Fibroblast of mammary gland (primary cell): Measurements from ENCODE around the gene C10orf90.
A peak's percentile ranks its signal among the peaks of the same experiment; 100 is the strongest.

Source experiments
- DNase-seq: peaks from one replicate; pipeline ENCODE4 v3.0.0-alpha.2; 2010; ENCODE audit warnings: low read depth
- H3K4me3 ChIP-seq: 2 replicates; pipeline ENCODE4 v1.5.1; 2011; ENCODE audit warnings: low read depth, mild to moderate bottlenecking, low read length, moderate library complexity; ENCODE audit not compliant: control insufficient read depth
- TF ChIP-seq, protein P1 (sequence below): conservative IDR thresholded peaks from 2 replicates; pipeline ENCODE4 v1.5.1; 2011; ENCODE audit warnings: low read depth, low read length, inconsistent platforms; ENCODE audit not compliant: control insufficient read depth, insufficient read depth

Gene C10orf90

DNA sequence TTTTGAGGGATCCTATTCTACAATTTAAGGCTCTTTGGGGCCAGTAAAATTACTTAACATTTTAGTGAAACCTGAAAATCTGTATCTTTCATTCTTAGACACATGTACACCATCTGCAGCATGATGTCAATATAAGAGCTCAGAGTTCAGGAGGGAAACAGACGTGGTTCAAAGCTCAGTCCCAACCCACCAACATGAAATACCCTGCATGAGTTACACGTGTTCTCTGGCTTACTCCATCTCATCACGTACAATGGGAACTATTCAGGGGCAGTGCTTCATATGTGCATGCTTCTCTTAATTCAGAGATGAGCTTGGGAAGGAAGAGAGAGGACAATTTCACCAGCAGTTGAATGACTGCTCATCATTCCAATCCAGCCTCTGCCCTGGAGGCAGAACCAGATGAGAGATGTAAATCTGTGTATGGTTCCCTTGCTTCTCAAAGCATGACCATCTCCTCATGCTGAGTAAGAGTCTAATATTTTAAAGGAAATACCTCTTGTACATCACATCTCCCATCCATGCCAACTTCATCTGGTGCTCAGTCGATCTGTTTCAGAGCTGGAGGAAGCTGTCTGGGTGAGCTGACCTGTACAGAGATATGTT, 253.2 kb downstream of the C10orf90 start:
- H3K4me3 ChIP-seq, result no peak overlapping the region
- no peak for DNase-seq
- TF ChIP-seq, protein P1, sequence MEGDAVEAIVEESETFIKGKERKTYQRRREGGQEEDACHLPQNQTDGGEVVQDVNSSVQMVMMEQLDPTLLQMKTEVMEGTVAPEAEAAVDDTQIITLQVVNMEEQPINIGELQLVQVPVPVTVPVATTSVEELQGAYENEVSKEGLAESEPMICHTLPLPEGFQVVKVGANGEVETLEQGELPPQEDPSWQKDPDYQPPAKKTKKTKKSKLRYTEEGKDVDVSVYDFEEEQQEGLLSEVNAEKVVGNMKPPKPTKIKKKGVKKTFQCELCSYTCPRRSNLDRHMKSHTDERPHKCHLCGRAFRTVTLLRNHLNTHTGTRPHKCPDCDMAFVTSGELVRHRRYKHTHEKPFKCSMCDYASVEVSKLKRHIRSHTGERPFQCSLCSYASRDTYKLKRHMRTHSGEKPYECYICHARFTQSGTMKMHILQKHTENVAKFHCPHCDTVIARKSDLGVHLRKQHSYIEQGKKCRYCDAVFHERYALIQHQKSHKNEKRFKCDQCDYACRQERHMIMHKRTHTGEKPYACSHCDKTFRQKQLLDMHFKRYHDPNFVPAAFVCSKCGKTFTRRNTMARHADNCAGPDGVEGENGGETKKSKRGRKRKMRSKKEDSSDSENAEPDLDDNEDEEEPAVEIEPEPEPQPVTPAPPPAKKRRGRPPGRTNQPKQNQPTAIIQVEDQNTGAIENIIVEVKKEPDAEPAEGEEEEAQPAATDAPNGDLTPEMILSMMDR, result no peak

DNA sequence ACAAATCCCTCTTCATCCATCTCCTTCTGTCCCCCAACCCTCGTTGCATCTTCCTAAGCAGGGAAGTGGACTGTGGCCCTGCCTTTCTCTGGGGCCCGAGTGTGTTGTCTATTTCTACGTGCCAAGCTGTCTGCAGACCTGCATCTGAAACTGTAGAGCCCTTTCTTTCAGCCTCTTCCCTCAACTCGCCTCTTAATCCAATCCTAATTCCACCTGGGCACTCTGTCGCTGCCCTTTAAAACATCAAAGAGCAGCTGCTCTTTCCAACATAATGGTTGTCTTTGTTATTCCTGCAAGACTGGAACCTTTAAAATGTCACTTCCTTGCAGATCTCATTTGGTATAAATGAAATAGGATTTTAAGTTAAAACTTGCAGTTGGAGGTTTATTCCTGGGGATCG, 260.7 kb downstream of the C10orf90 start:
- TF ChIP-seq, protein P1, result no peak
- H3K4me3 ChIP-seq, result no peak overlapping the region
- DNase-seq, result no peak

DNA sequence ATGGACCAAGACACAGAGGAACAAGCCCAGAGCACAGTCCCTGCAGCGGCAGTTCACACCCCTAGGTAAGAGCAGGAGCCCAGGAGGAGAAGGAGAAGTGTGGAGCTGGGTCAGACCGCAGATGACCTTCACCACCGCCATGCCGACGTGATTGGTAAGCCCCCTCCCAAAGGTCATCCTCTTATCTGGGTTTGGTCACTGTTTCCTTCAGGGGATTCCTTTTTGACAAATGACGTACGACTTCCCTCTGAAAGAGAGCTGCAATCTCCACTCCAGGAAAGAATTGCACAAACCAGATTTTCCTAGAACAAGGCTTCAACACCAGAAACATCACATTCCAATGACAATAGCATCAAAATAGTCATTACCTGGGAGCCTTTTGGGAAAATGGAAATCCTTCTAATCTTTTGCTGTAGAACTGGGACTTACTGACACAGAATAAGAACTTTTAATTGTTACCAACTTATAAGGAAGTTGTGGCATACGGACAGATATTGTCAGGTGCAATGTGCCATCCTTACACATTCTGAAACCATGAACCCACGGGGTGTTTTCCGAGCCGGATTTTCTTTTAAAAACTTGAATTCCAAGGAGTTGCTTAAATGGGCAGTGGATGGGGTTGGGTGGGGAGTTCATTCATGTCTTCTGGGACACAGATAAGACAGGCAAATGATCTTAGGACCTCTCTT, 261.4 kb downstream of the C10orf90 start:
- H3K4me3 ChIP-seq, result no peak overlapping the region
- no peak for DNase-seq
- TF ChIP-seq, protein P1, result no peak

DNA sequence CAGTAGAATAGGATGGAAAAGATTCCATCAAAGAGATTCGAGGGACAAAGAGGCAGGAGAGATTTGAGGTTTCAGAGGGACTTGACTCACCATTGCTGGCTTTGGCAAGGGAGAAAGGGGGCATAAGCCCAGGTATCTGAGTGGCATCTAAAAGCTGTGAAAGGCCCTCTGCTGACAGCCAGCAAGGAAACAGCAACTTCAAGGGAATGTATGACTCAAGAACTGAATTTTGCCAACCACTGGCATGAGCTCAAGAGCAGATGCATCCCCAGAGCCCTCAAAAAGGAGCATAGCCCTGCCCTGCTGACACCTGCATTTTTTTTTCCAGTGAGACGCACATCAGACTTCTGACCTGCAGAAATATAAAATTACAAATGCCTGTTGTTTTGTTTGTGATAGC, 262.7 kb downstream of the C10orf90 start:
- TF ChIP-seq, protein P1, result no peak
- peak; percentile 24 for DNase-seq
- H3K4me3 ChIP-seq, result no peak overlapping the region

DNA sequence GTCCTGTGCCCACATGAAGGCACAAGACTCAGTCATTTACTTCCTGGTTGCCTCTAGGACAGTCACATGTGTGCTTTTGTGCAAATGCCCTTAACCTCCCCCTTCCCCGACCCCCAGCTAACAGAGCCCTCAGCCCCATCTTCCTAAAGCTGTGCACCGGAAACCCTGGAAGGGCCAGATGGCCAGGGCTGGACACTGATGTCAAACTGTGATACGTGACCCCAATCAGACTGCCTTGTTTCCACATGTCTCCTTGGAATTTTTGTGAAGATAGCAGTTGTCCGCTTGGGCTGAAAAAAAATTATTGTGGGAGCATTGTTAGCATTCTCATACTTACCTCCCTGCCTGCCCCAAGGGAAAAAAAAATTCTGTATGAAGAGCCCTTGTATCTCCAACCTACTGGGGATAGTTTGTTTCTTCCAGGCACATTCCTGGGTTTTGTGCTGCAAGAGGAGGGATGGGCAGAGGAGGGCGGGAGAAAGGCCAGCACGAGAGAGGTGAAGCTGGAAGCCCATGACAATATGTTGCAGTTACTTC, 265.2 kb downstream of the C10orf90 start:
- TF ChIP-seq, protein P1, result no peak
- no peak for DNase-seq
- no peak overlapping the region for H3K4me3 ChIP-seq

DNA sequence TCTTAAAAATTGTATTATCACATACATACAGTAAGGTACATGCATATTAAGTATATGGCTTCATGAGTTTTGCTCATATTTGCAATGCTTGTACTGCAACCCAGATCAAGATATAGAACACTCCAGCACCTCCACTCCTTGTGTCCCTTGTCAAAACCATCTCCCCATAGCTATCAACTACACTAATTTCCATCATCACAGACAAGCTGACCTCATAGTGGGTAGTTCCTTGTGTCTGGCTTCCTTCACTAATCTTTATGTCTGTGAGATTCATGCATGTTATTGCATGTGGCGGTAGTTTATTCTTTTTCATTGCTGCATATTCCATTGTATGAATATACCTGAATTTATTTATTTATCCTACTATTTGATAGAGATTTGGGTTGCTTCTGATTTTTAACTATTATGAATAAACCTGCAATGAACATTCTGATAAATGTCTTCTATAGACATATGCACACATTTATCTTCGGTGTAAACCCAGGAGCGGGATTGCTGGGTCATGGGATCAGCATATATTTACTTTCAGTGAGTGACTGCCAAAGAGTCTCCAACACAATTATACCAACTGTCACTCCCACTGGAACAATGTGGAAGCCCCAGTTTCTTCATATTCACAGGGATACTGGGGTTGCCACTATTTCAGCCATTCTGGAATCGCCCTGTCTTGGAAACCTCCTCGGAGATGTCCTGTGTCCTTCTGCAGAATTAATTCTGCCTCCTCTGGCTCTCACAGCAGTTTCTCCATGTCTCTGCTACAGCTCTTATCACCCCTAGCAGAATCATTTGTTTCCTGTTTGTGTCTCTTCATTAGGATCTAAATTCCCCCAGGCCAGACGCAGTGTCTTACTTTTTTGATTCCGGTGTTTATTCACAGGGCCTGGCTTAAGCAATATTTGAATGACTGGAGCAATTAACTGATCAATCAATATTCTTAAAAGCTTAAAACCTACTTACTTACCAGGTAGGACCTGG, 267.5 kb downstream of the C10orf90 start:
- DNase-seq, result no peak
- TF ChIP-seq, protein P1, result no peak
- no peak overlapping the region for H3K4me3 ChIP-seq
